ENCODE measurements around the gene EDEM2.

The EDEM2 gene

GRCh38 chr20:35106827-35107380 is 40.2 kb downstream of the EDEM2 start:
- no peak for TF ChIP-seq CTCF (conservative IDR thresholded peaks at IDR 0.05; ENCODE audit: low read depth)
- DNase-seq (ENCODE audit: low spot score): peak; percentile 28
- no peak overlapping the region for H3K27ac ChIP-seq
- ChIA-PET POLR2A (ENCODE audit: low non-redundant PET) (no interaction called here), CTCF (interaction anchor here (2.3 kb wide), 1 partner anchor 11 kb away, joined by 15 read pairs; no protein-coding TSS in a partner anchor)

GRCh38 chr20:35104685-35105295 is 42.3 kb downstream of the EDEM2 start:
- CTCF ChIA-PET: no interaction called here
- no peak for TF ChIP-seq CTCF (conservative IDR thresholded peaks at IDR 0.05; ENCODE audit: low read depth)
- DNase-seq (ENCODE audit: low spot score): no peak
- H3K27ac ChIP-seq: no peak overlapping the region
- POLR2A ChIA-PET (ENCODE audit: low non-redundant PET): no interaction called here

GRCh38 chr20:35101620-35102019 is 45.5 kb downstream of the EDEM2 start:
- no peak for DNase-seq (ENCODE audit: low spot score)
- CTCF ChIA-PET: interaction anchor here (0.9 kb wide), 1 partner anchor 667 kb away, joined by 4 read pairs; no protein-coding TSS in a partner anchor
- H3K27ac ChIP-seq: no peak overlapping the region
- POLR2A ChIA-PET (ENCODE audit: low non-redundant PET): no interaction called here
- TF ChIP-seq CTCF (conservative IDR thresholded peaks at IDR 0.05; ENCODE audit: low read depth): no peak

- no peak for TF ChIP-seq CTCF (conservative IDR thresholded peaks at IDR 0.05; ENCODE audit: low read depth)
- peak; percentile 88 for DNase-seq (ENCODE audit: low spot score)
- peak overlapping the region; percentile 80 for H3K27ac ChIP-seq
- ChIA-PET POLR2A (ENCODE audit: low non-redundant PET) (interaction anchor here (0.6 kb wide), 1 partner anchor 43 kb away, joined by 3 read pairs; no protein-coding TSS in a partner anchor), CTCF (interaction anchor here (0.6 to 1.3 kb wide), 6 partner anchors 22 to 914 kb away, joined by 3 to 5 read pairs (median 4); no protein-coding TSS in a partner anchor)
Measured at GRCh38 chr20:35093267-35093884, 53.8 kb downstream of the EDEM2 start.

- peak within 1 kb of the TSS; percentile 80 for H3K27ac ChIP-seq
- DNase-seq (ENCODE audit: low spot score): peak; percentile 95
- peak; percentile 100 for TF ChIP-seq CTCF (conservative IDR thresholded peaks at IDR 0.05; ENCODE audit: low read depth)
- ChIA-PET POLR2A (ENCODE audit: low non-redundant PET) (interaction anchor here (0.5 kb wide), 2 partner anchors 16 to 55 kb away, joined by 3 read pairs; no protein-coding TSS in a partner anchor), CTCF (interaction anchor here (0.6 to 1.3 kb wide), 9 partner anchors 9 to 1976 kb away, joined by 3 to 5 read pairs (median 4); no protein-coding TSS in a partner anchor)
Measured at GRCh38 chr20:35092524-35093266, 54.4 kb downstream of the EDEM2 start, which contains the start of gene TRPC4AP. TSS of gene TRPC4AP (minus strand) at chr20:35092807. CDS start at chr20:35092781, 26 bp downstream.
